HL-60 (cell line): ENCODE results near the gene TTC16.

Source experiments
- POLR2AphosphoS5 ChIP-seq: IDR thresholded peaks from 2 replicates; pipeline ENCODE4 v1.6.1; 2012; ENCODE audit warnings: low read depth
- SPI1 ChIP-seq: IDR thresholded peaks from 2 replicates; pipeline ENCODE4 v1.6.1; 2012; ENCODE audit warnings: low read depth, mild to moderate bottlenecking, borderline replicate concordance
- TF ChIP-seq, protein P1 (sequence below): IDR thresholded peaks from one replicate; pipeline ENCODE4 v1.5.1; 2011; ENCODE audit warnings: low read length, control low read depth, inconsistent platforms; ENCODE audit not compliant: insufficient read depth

DNA sequence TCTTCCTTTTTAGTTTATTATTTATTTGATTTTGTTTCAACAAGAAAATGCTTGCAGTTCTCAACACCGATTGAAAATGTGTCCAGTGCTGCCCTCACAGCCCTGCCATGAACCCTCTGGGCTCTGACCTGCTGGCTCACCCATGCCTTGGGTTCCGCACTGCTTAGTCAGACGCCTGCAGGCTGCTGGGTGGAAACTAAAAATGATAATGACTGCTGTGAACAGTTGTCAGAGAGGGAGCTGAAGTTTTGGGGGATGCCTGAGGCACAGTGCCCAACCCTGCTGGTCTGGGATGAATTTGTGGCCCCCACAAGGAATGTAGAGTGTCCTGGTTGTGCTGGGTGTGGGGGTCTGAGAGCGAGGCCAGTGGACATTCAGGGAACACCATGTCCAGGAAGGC lies 31.3 kb upstream of the TTC16 start:
- TF ChIP-seq, protein P1, sequence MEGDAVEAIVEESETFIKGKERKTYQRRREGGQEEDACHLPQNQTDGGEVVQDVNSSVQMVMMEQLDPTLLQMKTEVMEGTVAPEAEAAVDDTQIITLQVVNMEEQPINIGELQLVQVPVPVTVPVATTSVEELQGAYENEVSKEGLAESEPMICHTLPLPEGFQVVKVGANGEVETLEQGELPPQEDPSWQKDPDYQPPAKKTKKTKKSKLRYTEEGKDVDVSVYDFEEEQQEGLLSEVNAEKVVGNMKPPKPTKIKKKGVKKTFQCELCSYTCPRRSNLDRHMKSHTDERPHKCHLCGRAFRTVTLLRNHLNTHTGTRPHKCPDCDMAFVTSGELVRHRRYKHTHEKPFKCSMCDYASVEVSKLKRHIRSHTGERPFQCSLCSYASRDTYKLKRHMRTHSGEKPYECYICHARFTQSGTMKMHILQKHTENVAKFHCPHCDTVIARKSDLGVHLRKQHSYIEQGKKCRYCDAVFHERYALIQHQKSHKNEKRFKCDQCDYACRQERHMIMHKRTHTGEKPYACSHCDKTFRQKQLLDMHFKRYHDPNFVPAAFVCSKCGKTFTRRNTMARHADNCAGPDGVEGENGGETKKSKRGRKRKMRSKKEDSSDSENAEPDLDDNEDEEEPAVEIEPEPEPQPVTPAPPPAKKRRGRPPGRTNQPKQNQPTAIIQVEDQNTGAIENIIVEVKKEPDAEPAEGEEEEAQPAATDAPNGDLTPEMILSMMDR: no peak
- no peak for TF ChIP-seq POLR2AphosphoS5
- no peak for TF ChIP-seq SPI1
